Measurements from ENCODE around the gene SPDYE4. TPM values are rescaled to one million over a fixed set of nuclear protein-coding genes. Genes with fewer than 3 reads are reported as not detected.

SPDYE4 gene
- total RNA-seq, 1 experiment from 2014 or later: not detected

- DNase-seq (ENCODE audit: low read depth, low spot score): no peak
- CTCF ChIA-PET: no interaction called here
- H3K4me3 ChIP-seq (ENCODE audit: low read depth in 2 of 2, low read length in 2 of 2): no peak overlapping the region
- no peaks in the 10 kb centered on the region for H3K36me3 ChIP-seq (ENCODE audit: control insufficient read depth, insufficient read depth, low read length)
- no peaks in the 10 kb centered on the region for H3K4me1 ChIP-seq (ENCODE audit: control insufficient read depth, insufficient read depth, low read length)
- POLR2A ChIA-PET: no interaction called here
- in situ Hi-C loops (cut with HindIII; ENCODE audit: low pct_unique_long_range_greater_than_20kb, low sequenced_read_pairs) (no loop called here), intact Hi-C loops (cut with micrococcal nuclease; ENCODE audit: unreplicated experiment) (no loop called here)
- no peak for ATAC-seq
- TF ChIP-seq TCF7L2 (IDR thresholded peaks at IDR 0.05; ENCODE audit: low read depth, low read length): no peak
- no peak for TF ChIP-seq SIN3A (IDR thresholded peaks at IDR 0.05; ENCODE audit: borderline replicate concordance, insufficient read depth, low read depth, low read length)
- no peak for TF ChIP-seq POLR2AphosphoS5 (IDR thresholded peaks at IDR 0.05; ENCODE audit: low read depth, low read length)
- TF ChIP-seq, protein P1, sequence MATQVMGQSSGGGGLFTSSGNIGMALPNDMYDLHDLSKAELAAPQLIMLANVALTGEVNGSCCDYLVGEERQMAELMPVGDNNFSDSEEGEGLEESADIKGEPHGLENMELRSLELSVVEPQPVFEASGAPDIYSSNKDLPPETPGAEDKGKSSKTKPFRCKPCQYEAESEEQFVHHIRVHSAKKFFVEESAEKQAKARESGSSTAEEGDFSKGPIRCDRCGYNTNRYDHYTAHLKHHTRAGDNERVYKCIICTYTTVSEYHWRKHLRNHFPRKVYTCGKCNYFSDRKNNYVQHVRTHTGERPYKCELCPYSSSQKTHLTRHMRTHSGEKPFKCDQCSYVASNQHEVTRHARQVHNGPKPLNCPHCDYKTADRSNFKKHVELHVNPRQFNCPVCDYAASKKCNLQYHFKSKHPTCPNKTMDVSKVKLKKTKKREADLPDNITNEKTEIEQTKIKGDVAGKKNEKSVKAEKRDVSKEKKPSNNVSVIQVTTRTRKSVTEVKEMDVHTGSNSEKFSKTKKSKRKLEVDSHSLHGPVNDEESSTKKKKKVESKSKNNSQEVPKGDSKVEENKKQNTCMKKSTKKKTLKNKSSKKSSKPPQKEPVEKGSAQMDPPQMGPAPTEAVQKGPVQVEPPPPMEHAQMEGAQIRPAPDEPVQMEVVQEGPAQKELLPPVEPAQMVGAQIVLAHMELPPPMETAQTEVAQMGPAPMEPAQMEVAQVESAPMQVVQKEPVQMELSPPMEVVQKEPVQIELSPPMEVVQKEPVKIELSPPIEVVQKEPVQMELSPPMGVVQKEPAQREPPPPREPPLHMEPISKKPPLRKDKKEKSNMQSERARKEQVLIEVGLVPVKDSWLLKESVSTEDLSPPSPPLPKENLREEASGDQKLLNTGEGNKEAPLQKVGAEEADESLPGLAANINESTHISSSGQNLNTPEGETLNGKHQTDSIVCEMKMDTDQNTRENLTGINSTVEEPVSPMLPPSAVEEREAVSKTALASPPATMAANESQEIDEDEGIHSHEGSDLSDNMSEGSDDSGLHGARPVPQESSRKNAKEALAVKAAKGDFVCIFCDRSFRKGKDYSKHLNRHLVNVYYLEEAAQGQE (IDR thresholded peaks at IDR 0.05; ENCODE audit: insufficient read depth in 1 of 2, low read depth in 2 of 2, low read length in 1 of 2): no peak
- no peak for TF ChIP-seq CTCF (IDR thresholded peaks at IDR 0.05)
- BruUV-seq (replicated peaks): no TSS peak
- no peaks in the 10 kb centered on the region for H3K9me3 ChIP-seq (ENCODE audit: control insufficient read depth, insufficient read depth, low read depth, low read length)
- H3K27ac ChIP-seq (ENCODE audit: low read length): no peak overlapping the region
- peaks cover 8% of the 10 kb centered on the region for H3K27me3 ChIP-seq (ENCODE audit: control insufficient read depth, insufficient read depth, low read length)
Measured at GRCh38 chr17:8781776-8782175, 23.4 kb upstream of the SPDYE4 start.

DNA sequence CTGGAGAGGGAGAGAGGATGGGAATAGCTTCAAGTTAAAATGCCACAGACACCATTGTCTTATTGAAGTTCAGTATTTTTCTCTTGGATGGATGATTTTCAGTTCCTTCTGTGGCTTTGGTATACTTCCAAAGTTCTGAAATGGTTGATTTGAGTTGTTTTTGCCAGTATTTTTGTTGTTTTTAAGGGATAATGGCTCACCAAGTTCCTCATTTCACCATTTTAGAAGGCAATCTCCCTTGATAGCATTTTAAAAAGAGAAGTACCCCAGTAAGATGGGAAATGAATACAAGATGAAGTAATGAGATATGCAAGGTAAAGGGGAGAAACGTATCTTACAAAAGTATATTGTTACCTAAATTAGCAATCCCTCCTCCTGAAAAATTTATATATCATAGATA lies 18.5 kb upstream of the SPDYE4 start:
- CTCF ChIA-PET: interaction anchor here (0.5 kb wide), 1 partner anchor 31 kb away, joined by 4 read pairs; no protein-coding TSS in a partner anchor
- H3K27me3 ChIP-seq (ENCODE audit: control insufficient read depth, insufficient read depth, low read length): peaks cover 8% of the 10 kb centered on the region

More for the DNA sequence above, 18.5 kb upstream of the SPDYE4 start:
- H3K4me3 ChIP-seq (ENCODE audit: low read depth in 2 of 2, low read length in 2 of 2): no peak overlapping the region
- DNase-seq (ENCODE audit: low read depth, low spot score): no peak
- H3K27ac ChIP-seq (ENCODE audit: low read length): no peak overlapping the region
- no peaks in the 10 kb centered on the region for H3K4me1 ChIP-seq (ENCODE audit: control insufficient read depth, insufficient read depth, low read length)
- POLR2A ChIA-PET: no interaction called here
- BruUV-seq (replicated peaks): no TSS peak
- in situ Hi-C loops (cut with HindIII; ENCODE audit: low pct_unique_long_range_greater_than_20kb, low sequenced_read_pairs): no loop called here
- ATAC-seq: no peak
- no peaks in the 10 kb centered on the region for H3K36me3 ChIP-seq (ENCODE audit: control insufficient read depth, insufficient read depth, low read length)
- H3K9me3 ChIP-seq (ENCODE audit: control insufficient read depth, insufficient read depth, low read depth, low read length): no peaks in the 10 kb centered on the region
- intact Hi-C loops (cut with micrococcal nuclease; ENCODE audit: unreplicated experiment): no loop called here
- TF ChIP-seq TCF7L2 (IDR thresholded peaks at IDR 0.05; ENCODE audit: low read depth, low read length): no peak
- TF ChIP-seq POLR2AphosphoS5 (IDR thresholded peaks at IDR 0.05; ENCODE audit: low read depth, low read length): no peak
- TF ChIP-seq, protein P1 (IDR thresholded peaks at IDR 0.05; ENCODE audit: insufficient read depth in 1 of 2, low read depth in 2 of 2, low read length in 1 of 2): no peak
- no peak for TF ChIP-seq CTCF (IDR thresholded peaks at IDR 0.05)
- TF ChIP-seq SIN3A (IDR thresholded peaks at IDR 0.05; ENCODE audit: borderline replicate concordance, insufficient read depth, low read depth, low read length): no peak
